SK-N-SH treated with all-trans-retinoic acid at 6 μM for 48 hours (cell line): Measurements from ENCODE around the gene TTC23L.

ENCODE experiments used
- ATAC-seq: fragments of 200-7000 bp; cut with Tn5 transposase; 3 replicates; pipeline ENCODE4 v1.9.1; 2020; ENCODE audit warnings: mild to moderate bottlenecking, moderate library complexity
- ARNTL ChIP-seq: fragments of 450-650 bp; formaldehyde crosslinking; IDR thresholded peaks from 2 replicates; pipeline ENCODE4 v1.5.0; 2020; ENCODE audit warnings: low read depth, mild to moderate bottlenecking, moderate library complexity, borderline replicate concordance
- BACH2 ChIP-seq: fragments of 250-450 bp; sonication (Bioruptor Pico); IDR thresholded peaks from 2 replicates; pipeline ENCODE4 v1.9.0; 2021; ENCODE audit warnings: mild to moderate bottlenecking, borderline replicate concordance
- CREB5 ChIP-seq: fragments of 250-450 bp; sonication (Bioruptor Pico); IDR thresholded peaks from 2 replicates; pipeline ENCODE4 v1.5.1; 2020; ENCODE audit warnings: low read depth, mild to moderate bottlenecking, moderate library complexity
- CSDC2 ChIP-seq: fragments of 250-450 bp; sonication (Bioruptor Pico); IDR thresholded peaks from 2 replicates; pipeline ENCODE4 v1.5.0; 2020; ENCODE audit warnings: mild to moderate bottlenecking, moderate library complexity
- CSRNP3 ChIP-seq: fragments of 250-450 bp; sonication (Bioruptor Pico); IDR thresholded peaks from 2 replicates; pipeline ENCODE4 v1.5.1; 2021; ENCODE audit warnings: mild to moderate bottlenecking, moderate library complexity
- ESRRG ChIP-seq: fragments of 250-450 bp; sonication (Bioruptor Pico); IDR thresholded peaks from 2 replicates; pipeline ENCODE4 v1.6.1; 2021; ENCODE audit warnings: mild to moderate bottlenecking
- GLIS3 ChIP-seq: fragments of 250-450 bp; sonication (Bioruptor Pico); IDR thresholded peaks from 2 replicates; pipeline ENCODE4 v1.5.0; 2020; ENCODE audit warnings: mild to moderate bottlenecking, moderate library complexity
- ISL1 ChIP-seq: fragments of 250-450 bp; sonication (Bioruptor Pico); IDR thresholded peaks from 2 replicates; pipeline ENCODE4 v2.1.2; 2022; ENCODE audit warnings: mild to moderate bottlenecking, moderate library complexity
- PATZ1 ChIP-seq: fragments of 250-450 bp; sonication (Bioruptor Pico); IDR thresholded peaks from 2 replicates; pipeline ENCODE4 v1.8.0; 2020; ENCODE audit warnings: mild to moderate bottlenecking, moderate library complexity, borderline replicate concordance
- POU6F1 ChIP-seq: fragments of 250-450 bp; sonication (Bioruptor Pico); IDR thresholded peaks from 2 replicates; pipeline ENCODE4 v1.8.0; 2021; ENCODE audit warnings: low read depth, mild to moderate bottlenecking, moderate library complexity, borderline replicate concordance
- PPARA ChIP-seq: fragments of 250-450 bp; sonication (Bioruptor Pico); IDR thresholded peaks from 2 replicates; pipeline ENCODE4 v1.5.0; 2020; ENCODE audit warnings: mild to moderate bottlenecking, borderline replicate concordance
- SNAI2 ChIP-seq: fragments of 250-450 bp; sonication (Bioruptor Pico); IDR thresholded peaks from 2 replicates; pipeline ENCODE4 v1.5.0; 2020; ENCODE audit warnings: mild to moderate bottlenecking, moderate library complexity
- TCF4 ChIP-seq: fragments of 250-450 bp; sonication (Bioruptor Pico); IDR thresholded peaks from 2 replicates; pipeline ENCODE4 v1.8.0; 2021; ENCODE audit warnings: mild to moderate bottlenecking, moderate library complexity, borderline replicate concordance
- TOX ChIP-seq: fragments of 250-450 bp; sonication (Bioruptor Pico); IDR thresholded peaks from 2 replicates; pipeline ENCODE4 v1.8.0; 2021; ENCODE audit warnings: mild to moderate bottlenecking, moderate library complexity, borderline replicate concordance
- TSHZ2 ChIP-seq: fragments of 250-450 bp; sonication (Bioruptor Pico); IDR thresholded peaks from 2 replicates; pipeline ENCODE4 v1.5.0; 2020; ENCODE audit warnings: mild to moderate bottlenecking, moderate library complexity
- ZFP3 ChIP-seq: fragments of 250-450 bp; sonication (Bioruptor Pico); IDR thresholded peaks from 2 replicates; pipeline ENCODE4 v1.5.0; 2020; ENCODE audit warnings: mild to moderate bottlenecking, moderate library complexity
- ZFP30 ChIP-seq: fragments of 450-650 bp; formaldehyde crosslinking; IDR thresholded peaks from 2 replicates; pipeline ENCODE4 v1.5.0; 2022; ENCODE audit warnings: mild to moderate bottlenecking, moderate library complexity
- ZNF565 ChIP-seq: fragments of 450-650 bp; formaldehyde crosslinking; conservative IDR thresholded peaks from 2 replicates; pipeline ENCODE4 v1.5.0; 2020; ENCODE audit warnings: low read depth, mild to moderate bottlenecking, moderate library complexity
- ZNF8 ChIP-seq: fragments of 450-650 bp; formaldehyde crosslinking; IDR thresholded peaks from 2 replicates; pipeline ENCODE4 v1.5.0; 2020; ENCODE audit warnings: mild to moderate bottlenecking, moderate library complexity

TTC23L gene

GRCh38 chr5:34832568-34832967, 6.4 kb upstream of the TTC23L start:
- ATAC-seq: no peak
- TF ChIP-seq PATZ1 (CRISPR knock-in tag) (no peak), ZFP3 (CRISPR knock-in tag) (no peak), BACH2 (CRISPR knock-in tag) (no peak), ESRRG (CRISPR knock-in tag) (no peak)

- TF ChIP-seq ESRRG (CRISPR knock-in tag): no peak
- no peak for TF ChIP-seq ISL1
- TF ChIP-seq, all 23 proteins: peak for 0
- ATAC-seq: no peak
Measured at GRCh38 chr5:34833090-34833489, 5.9 kb upstream of the TTC23L start.

- TF ChIP-seq CSDC2 (CRISPR knock-in tag) (no peak), TCF4 (CRISPR knock-in tag) (no peak), ISL1 (no peak), ZNF8 (CRISPR knock-in tag) (no peak), PATZ1 (CRISPR knock-in tag) (no peak), TOX (CRISPR knock-in tag) (no peak), ZFP30 (CRISPR knock-in tag) (no peak), ZNF565 (no peak), GLIS3 (no peak), TSHZ2 (CRISPR knock-in tag) (no peak), ARNTL (no peak), ESRRG (CRISPR knock-in tag) (no peak), POU6F1 (CRISPR knock-in tag) (no peak), PPARA (CRISPR knock-in tag) (no peak)
- no peak for ATAC-seq
Measured at GRCh38 chr5:34833976-34834793, 4.8 kb upstream of the TTC23L start.

- TF ChIP-seq CREB5 (CRISPR knock-in tag): no peak
- no peak for TF ChIP-seq ZNF565
- no peak for TF ChIP-seq POU6F1 (CRISPR knock-in tag)
- TF ChIP-seq ZFP30 (CRISPR knock-in tag): no peak
- no peak for TF ChIP-seq CSRNP3
- no peak for TF ChIP-seq SNAI2 (CRISPR knock-in tag)
- no peak for TF ChIP-seq CSDC2 (CRISPR knock-in tag)
- TF ChIP-seq TCF4 (CRISPR knock-in tag): no peak
- TF ChIP-seq ZNF8 (CRISPR knock-in tag): no peak
- ATAC-seq: no peak
Measured at GRCh38 chr5:34834794-34835089, 4.2 kb upstream of the TTC23L start.
